ENCODE results near the gene TUBA8.

- no peak for TF ChIP-seq CTCF (IDR thresholded peaks at IDR 0.05)
- no peak for TF ChIP-seq POLR2A (IDR thresholded peaks at IDR 0.05)
Observed at GRCh38 chr22:18093661-18094060, 16.9 kb upstream of the TUBA8 start.
